HG03280 (cell line): Measurements from ENCODE around the gene SLC26A6.

Experiments
- ATAC-seq: cut with Tn5 transposase; IDR thresholded peaks from one replicate; pipeline ENCODE4 v1.9.1; 2021; ENCODE audit warnings: mild to moderate bottlenecking, moderate library complexity; ENCODE audit not compliant: unreplicated experiment

SLC26A6 gene

GRCh38 chr3:48662145-48662752 lies 27.0 kb upstream of the SLC26A6 start:
- ATAC-seq = no peak

GRCh38 chr3:48661501-48662144 lies 26.4 kb upstream of the SLC26A6 start:
- no peak for ATAC-seq

- no peak for ATAC-seq
Observed at GRCh38 chr3:48660800-48661400, 25.6 kb upstream of the SLC26A6 start.

GRCh38 chr3:48656841-48657281 lies 21.6 kb upstream of the SLC26A6 start:
- no peak for ATAC-seq

GRCh38 chr3:48656061-48656840 lies 21.0 kb upstream of the SLC26A6 start:
- peak; percentile 57 for ATAC-seq

GRCh38 chr3:48655606-48656005 lies 20.3 kb upstream of the SLC26A6 start:
- no peak for ATAC-seq

- ATAC-seq = no peak
Observed at GRCh38 chr3:48655063-48655462, 19.8 kb upstream of the SLC26A6 start.

- ATAC-seq = no peak
Observed at GRCh38 chr3:48652923-48653715, 17.9 kb upstream of the SLC26A6 start.

GRCh38 chr3:48651771-48652170 lies 16.5 kb upstream of the SLC26A6 start:
- ATAC-seq = no peak

GRCh38 chr3:48650723-48651122 lies 15.5 kb upstream of the SLC26A6 start:
- ATAC-seq = no peak

- no peak for ATAC-seq
Observed at GRCh38 chr3:48648188-48648850, 13.1 kb upstream of the SLC26A6 start.

- ATAC-seq = no peak
Observed at GRCh38 chr3:48647714-48648113, 12.5 kb upstream of the SLC26A6 start.

GRCh38 chr3:48644898-48645760 lies 9.9 kb upstream of the SLC26A6 start:
- ATAC-seq = no peak

GRCh38 chr3:48642605-48643004 lies 7.3 kb upstream of the SLC26A6 start:
- no peak for ATAC-seq

GRCh38 chr3:48641396-48641795 lies 6.1 kb upstream of the SLC26A6 start:
- no peak for ATAC-seq

GRCh38 chr3:48639944-48640606 lies 4.8 kb upstream of the SLC26A6 start:
- no peak for ATAC-seq

GRCh38 chr3:48637305-48637704 lies 2.0 kb upstream of the SLC26A6 start:
- ATAC-seq = no peak

GRCh38 chr3:48636149-48636655 lies 941 bp upstream of the SLC26A6 start:
- no peak for ATAC-seq
